Measurements from ENCODE around the gene TLCD3A.

- TF ChIP-seq, protein P1, sequence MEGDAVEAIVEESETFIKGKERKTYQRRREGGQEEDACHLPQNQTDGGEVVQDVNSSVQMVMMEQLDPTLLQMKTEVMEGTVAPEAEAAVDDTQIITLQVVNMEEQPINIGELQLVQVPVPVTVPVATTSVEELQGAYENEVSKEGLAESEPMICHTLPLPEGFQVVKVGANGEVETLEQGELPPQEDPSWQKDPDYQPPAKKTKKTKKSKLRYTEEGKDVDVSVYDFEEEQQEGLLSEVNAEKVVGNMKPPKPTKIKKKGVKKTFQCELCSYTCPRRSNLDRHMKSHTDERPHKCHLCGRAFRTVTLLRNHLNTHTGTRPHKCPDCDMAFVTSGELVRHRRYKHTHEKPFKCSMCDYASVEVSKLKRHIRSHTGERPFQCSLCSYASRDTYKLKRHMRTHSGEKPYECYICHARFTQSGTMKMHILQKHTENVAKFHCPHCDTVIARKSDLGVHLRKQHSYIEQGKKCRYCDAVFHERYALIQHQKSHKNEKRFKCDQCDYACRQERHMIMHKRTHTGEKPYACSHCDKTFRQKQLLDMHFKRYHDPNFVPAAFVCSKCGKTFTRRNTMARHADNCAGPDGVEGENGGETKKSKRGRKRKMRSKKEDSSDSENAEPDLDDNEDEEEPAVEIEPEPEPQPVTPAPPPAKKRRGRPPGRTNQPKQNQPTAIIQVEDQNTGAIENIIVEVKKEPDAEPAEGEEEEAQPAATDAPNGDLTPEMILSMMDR (IDR thresholded peaks at IDR 0.05; ENCODE audit: low read depth, low read length, poor library complexity, severe bottlenecking) = no peak
- TF ChIP-seq EZH2phosphoT487 (IDR thresholded peaks at IDR 0.05; ENCODE audit: borderline replicate concordance, low read length) = no peak
Observed at GRCh38 chr17:773016-773415, 40.6 kb downstream of the TLCD3A start.

All from DOHH2 (cell line).